Breast epithelium (tissue), 3 donors: ENCODE data around the gene OR52E2.

Source experiments
- CTCF ChIP-seq, 3 donors: fragments of 450-650 bp; IDR thresholded peaks; one replicate each; pipeline ENCODE4 v1.5.1; 2016 to 2017; ENCODE audit warnings: antibody characterized with exemption in 3 of 3, mild to moderate bottlenecking in 3 of 3, moderate library complexity in 3 of 3
- POLR2A ChIP-seq: fragments of 450-650 bp; IDR thresholded peaks from one replicate; pipeline ENCODE4 v1.6.1; 2016; ENCODE audit warnings: antibody characterized with exemption, mild to moderate bottlenecking, moderate library complexity

- no peak for TF ChIP-seq POLR2A
- no peak for TF ChIP-seq CTCF (IDR thresholded peaks at IDR 0.05)
Observed at GRCh38 chr11:5011254-5011653, 48.2 kb downstream of the OR52E2 start.
